K562 (cell line): ENCODE results near the gene CD46. TPM values are rescaled to one million over a fixed set of nuclear protein-coding genes. Genes with fewer than 3 reads are reported as not detected.

Source experiments
- ATF2 ChIP-seq: sonication (generic); formaldehyde crosslinking; IDR thresholded peaks from 2 replicates; pipeline ENCODE4 v1.8.1; 2022; ENCODE audit warnings: missing genetic modification reagents
- BACH1 ChIP-seq: fragments of 200-800 bp; sonication (Bioruptor generic); IDR thresholded peaks from 2 replicates; pipeline ENCODE4 v1.6.1; 2016; ENCODE audit warnings: missing genetic modification characterization, missing compliant biosample characterization
- CHD1 ChIP-seq: fragments of 200-600 bp; sonication (generic); IDR thresholded peaks from one replicate; pipeline ENCODE4 v1.6.1; 2012; ENCODE audit warnings: mild to moderate bottlenecking, moderate library complexity, low read length, inconsistent platforms
- CLOCK ChIP-seq: fragments of 250-450 bp; sonication (Bioruptor Pico); IDR thresholded peaks from 2 replicates; pipeline ENCODE4 v1.4.0; 2020; ENCODE audit warnings: mild to moderate bottlenecking, moderate library complexity, borderline replicate concordance
- ELF1 ChIP-seq: fragments of 200-800 bp; sonication (Bioruptor generic); IDR thresholded peaks from 2 replicates; pipeline ENCODE4 v1.6.1; 2016; ENCODE audit warnings: missing genetic modification characterization, missing compliant biosample characterization
- EP400 ChIP-seq: fragments of 450-650 bp; IDR thresholded peaks from 2 replicates; pipeline ENCODE4 v1.6.1; 2017; ENCODE audit warnings: antibody characterized with exemption, mild to moderate bottlenecking, moderate library complexity
- ETV1 ChIP-seq: fragments of 450-650 bp; conservative IDR thresholded peaks from 2 replicates; pipeline ENCODE4 v1.6.1; 2016; ENCODE audit warnings: missing genetic modification characterization, control low read depth, low read depth, missing compliant biosample characterization
- FOXK1 ChIP-seq: sonication (generic); formaldehyde crosslinking; IDR thresholded peaks from 2 replicates; pipeline ENCODE4 v1.8.0; 2022; ENCODE audit warnings: missing genetic modification reagents, mild to moderate bottlenecking, borderline replicate concordance
- FUS ChIP-seq: fragments of 200-400 bp; formaldehyde crosslinking; optimal IDR thresholded peaks from 2 replicates; pipeline ENCODE3; 2017; ENCODE audit warnings: low read depth, low read length
- GTF2A2 ChIP-seq: IDR thresholded peaks from 2 replicates; pipeline ENCODE4 v1.6.1; 2016; ENCODE audit warnings: mild to moderate bottlenecking, missing genetic modification characterization, missing compliant biosample characterization
- L3MBTL2 ChIP-seq: fragments of 450-650 bp; IDR thresholded peaks from 2 replicates; pipeline ENCODE4 v1.6.1; 2016; ENCODE audit warnings: mild to moderate bottlenecking, moderate library complexity
- MCM2 ChIP-seq: fragments of 450-650 bp; IDR thresholded peaks from 2 replicates; pipeline ENCODE4 v1.6.1; 2017; ENCODE audit warnings: low read depth, mild to moderate bottlenecking
- NFE2L1 ChIP-seq: fragments of 450-650 bp; IDR thresholded peaks from 2 replicates; pipeline ENCODE4 v1.6.1; 2016; ENCODE audit warnings: missing genetic modification characterization, low read depth, mild to moderate bottlenecking, missing compliant biosample characterization, moderate library complexity, borderline replicate concordance
- RNF2 ChIP-seq: sonication (generic); IDR thresholded peaks from 2 replicates; pipeline ENCODE4 v1.6.1; 2016
- TCF15 ChIP-seq: fragments of 250-450 bp; sonication (Bioruptor Pico); IDR thresholded peaks from 2 replicates; pipeline ENCODE4 v1.8.0; 2022; ENCODE audit warnings: moderate library complexity, mild to moderate bottlenecking, inconsistent platforms
- USF2 ChIP-seq: sonication (generic); formaldehyde crosslinking; IDR thresholded peaks from 2 replicates; pipeline ENCODE4 v1.5.0; 2020; ENCODE audit warnings: missing genetic modification reagents
- ZNF121 ChIP-seq: sonication (generic); formaldehyde crosslinking; conservative IDR thresholded peaks from 2 replicates; pipeline ENCODE4 v1.8.0; 2022; ENCODE audit warnings: missing genetic modification reagents
- ZNF41 ChIP-seq: fragments of 250-450 bp; sonication (Bioruptor Pico); conservative IDR thresholded peaks from 2 replicates; pipeline ENCODE4 v1.4.0; 2020; ENCODE audit warnings: mild to moderate bottlenecking
- ZZZ3 ChIP-seq: fragments of 450-650 bp; IDR thresholded peaks from 2 replicates; pipeline ENCODE4 v1.6.1; 2016; ENCODE audit warnings: antibody characterized with exemption, mild to moderate bottlenecking, moderate library complexity
- polyA plus RNA-seq, 8 experiments: library from polyadenylated mRNA; depleted of rRNA in 4 of 8; stranded (reverse) in 5 of 8; unstranded in 3 of 8; fragments of >200 nt; fragmentation: Nextera tagmentation in 2 of 8; fragmentation: Illumina TruSeq in 1 of 8; extraction: Ambion mirVana in 2 of 8; extraction: Trizol in 1 of 8; gene quantifications; 2 replicates each; pipeline versions ENCODE4 v1.2.1 to v1.2.3, GENCODE V29; 2011 to 2014; ENCODE audit warnings: inconsistent platforms in 1 of 8, missing spikeins in 1 of 8
- total RNA-seq, 7 experiments: library from RNA; depleted of rRNA in 6 of 7; stranded (reverse); fragments of >200 nt in 6 of 7; fragmentation: Illumina TruSeq in 2 of 7; extraction: Trizol in 2 of 7; gene quantifications; 2 replicates each; pipeline versions ENCODE4 v1.2.1 to v1.2.3, GENCODE V29; 2011 to 2021; ENCODE audit warnings: low replicate concordance in 1 of 7
- TF ChIP-seq, protein P1 (sequence below): fragments of 450-650 bp; IDR thresholded peaks from 2 replicates; pipeline ENCODE4 v1.6.1; 2017; ENCODE audit warnings: antibody characterized with exemption

Gene CD46
- total and polyA plus RNA-seq, 9 of the 15 experiments (the other 6 are each of a cell fraction or from before 2014, with no cell fraction given): 87.9 to 374 (median 156) TPM

DNA sequence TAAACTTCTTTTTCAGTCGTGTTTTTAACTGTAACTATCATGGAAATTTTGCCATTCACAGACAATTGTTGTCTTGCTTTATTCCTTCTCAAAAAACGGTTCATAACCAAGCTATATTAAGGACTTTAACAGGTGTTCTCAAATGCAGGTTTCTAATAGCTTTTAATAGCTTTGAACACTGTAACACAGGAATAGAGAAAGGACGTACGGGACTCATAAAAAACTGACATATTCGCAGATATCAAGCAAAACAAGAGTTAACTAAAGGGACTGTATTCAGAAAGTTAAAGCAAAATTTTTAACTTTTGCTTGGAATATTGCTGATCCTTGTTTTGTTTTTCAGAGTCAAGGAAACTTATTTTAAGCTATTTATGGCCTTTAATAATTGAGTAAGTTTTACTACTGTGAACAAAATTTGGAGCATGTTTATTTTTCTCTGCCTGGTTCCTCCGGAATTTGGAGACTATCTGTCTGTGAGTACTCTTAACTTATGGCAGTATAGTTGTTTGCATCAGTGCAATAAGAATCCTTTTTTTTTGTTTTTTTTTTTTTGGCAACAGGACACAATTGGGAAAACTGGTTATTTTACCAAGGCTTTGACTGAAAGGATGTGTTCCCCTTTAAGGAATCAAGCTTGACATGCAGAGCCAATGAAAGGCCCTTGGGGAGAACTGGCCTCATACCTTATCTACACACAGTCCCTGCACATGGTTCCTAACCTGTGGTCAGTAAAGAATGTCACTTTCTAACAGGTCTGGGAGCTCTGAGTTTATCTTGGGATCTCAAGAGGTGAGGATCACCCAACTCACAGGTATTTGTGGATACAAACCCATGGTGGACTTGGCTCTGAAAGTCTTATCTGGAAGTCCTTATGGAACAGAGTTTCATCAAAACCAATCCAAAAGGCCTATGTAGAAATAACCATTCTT lies 5.8 kb upstream of the CD46 start (continued):
- TF ChIP-seq CLOCK (CRISPR knock-in tag): no peak
- no peak for TF ChIP-seq NFE2L1 (tag)
- no peak for TF ChIP-seq FUS
- TF ChIP-seq GTF2A2 (tag): no peak
- TF ChIP-seq ZNF121 (CRISPR knock-in tag): no peak
- TF ChIP-seq L3MBTL2: peak; percentile 96
- TF ChIP-seq EP400: 0 out of 2 replicates have a peak, but pooled peaks have one; percentile 59
- no peak for TF ChIP-seq ZNF41
- TF ChIP-seq ELF1 (tag): no peak
- no peak for TF ChIP-seq BACH1 (tag)
- TF ChIP-seq CHD1: no peak
- TF ChIP-seq USF2: no peak
- no peak for TF ChIP-seq ZZZ3
- no peak for TF ChIP-seq FOXK1 (CRISPR knock-in tag)
- TF ChIP-seq, protein P1, sequence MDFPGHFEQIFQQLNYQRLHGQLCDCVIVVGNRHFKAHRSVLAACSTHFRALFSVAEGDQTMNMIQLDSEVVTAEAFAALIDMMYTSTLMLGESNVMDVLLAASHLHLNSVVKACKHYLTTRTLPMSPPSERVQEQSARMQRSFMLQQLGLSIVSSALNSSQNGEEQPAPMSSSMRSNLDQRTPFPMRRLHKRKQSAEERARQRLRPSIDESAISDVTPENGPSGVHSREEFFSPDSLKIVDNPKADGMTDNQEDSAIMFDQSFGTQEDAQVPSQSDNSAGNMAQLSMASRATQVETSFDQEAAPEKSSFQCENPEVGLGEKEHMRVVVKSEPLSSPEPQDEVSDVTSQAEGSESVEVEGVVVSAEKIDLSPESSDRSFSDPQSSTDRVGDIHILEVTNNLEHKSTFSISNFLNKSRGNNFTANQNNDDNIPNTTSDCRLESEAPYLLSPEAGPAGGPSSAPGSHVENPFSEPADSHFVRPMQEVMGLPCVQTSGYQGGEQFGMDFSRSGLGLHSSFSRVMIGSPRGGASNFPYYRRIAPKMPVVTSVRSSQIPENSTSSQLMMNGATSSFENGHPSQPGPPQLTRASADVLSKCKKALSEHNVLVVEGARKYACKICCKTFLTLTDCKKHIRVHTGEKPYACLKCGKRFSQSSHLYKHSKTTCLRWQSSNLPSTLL: peak; percentile 29; the same call in 1 of the 2 replicates
- no peak for TF ChIP-seq MCM2
- TF ChIP-seq TCF15 (CRISPR knock-in tag): no peak
- TF ChIP-seq ATF2: no peak
- peak; percentile 86 for TF ChIP-seq RNF2
- no peak for TF ChIP-seq ETV1 (tag)
